HG02623 (cell line): ENCODE measurements around the gene CTCFL.

Experiments used
- ATAC-seq: cut with Tn5 transposase; IDR thresholded peaks from one replicate; pipeline ENCODE4 v1.9.1; 2021; ENCODE audit warnings: moderate library complexity; ENCODE audit not compliant: unreplicated experiment

Gene CTCFL

DNA sequence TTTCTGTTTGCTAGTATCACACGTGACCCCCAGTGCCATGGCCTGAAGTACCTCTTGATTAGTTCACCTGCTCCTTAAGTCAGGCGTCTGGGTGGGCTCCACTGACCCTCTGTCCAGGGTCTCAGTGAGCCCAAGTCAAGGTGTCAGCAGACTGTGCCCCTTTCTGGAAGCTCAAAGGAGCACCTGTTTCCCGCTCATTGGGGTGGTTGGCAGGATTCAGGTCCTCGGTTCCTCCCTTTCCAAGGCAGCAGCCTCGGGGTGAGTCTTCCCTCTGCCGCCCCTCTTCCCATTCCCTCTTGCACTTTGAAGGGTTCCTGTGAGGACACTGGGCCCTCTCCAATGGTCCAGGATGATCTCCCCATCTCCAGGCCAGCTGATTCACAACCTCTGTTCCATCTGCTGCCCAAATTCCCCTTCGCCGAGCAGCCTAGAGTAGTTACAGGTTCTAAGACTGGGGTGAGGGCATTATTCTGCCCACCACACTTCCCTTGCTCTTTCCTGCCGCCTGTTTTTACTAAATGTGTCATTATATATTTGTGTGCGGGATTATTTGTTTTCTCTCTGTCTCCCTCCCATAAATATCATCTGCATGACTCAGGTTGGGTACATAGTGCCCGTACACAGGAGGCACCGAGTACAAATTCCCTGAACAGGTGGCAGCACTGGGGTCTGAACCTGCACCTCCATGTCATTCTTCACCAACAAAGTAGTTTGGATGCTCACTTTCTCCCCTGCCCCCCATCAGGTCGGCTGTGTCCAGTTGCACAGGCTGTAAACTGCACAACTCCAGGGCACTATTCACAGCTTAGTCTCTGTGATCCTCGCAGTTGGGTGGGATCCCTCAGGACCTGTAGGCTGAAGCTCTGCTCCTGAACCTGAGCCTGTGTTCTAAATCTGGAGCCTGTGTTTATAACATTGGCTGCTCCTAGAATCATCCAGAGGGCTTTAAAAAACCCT lies 75.3 kb downstream of the CTCFL start:
- no peak for ATAC-seq

GRCh38 chr20:57448764-57449354 lies 76.1 kb downstream of the CTCFL start:
- ATAC-seq: no peak
